ENCODE data around the gene CREB3L2.

Gene CREB3L2

DNA sequence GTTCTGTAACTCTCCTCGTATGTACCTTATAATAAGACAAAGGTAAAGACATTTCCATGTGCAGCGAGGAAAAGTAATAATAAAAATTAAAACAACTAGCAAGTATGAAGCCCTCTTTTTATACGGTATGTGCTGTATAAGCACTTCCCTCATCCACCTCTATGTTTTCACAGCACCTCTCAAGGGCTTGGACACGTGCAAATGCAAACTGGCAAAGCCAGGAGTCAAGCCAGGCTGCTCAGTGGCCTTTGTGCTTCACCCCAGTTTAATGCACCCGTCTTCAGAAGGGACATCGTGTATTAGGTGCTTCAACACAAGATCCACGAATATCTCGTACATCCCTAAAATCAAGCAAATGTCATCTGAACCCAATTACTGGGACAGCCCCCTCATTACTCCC, 153.8 kb downstream of the CREB3L2 start:
- DNase-seq (ENCODE audit: low read depth) = no peak
- TF ChIP-seq, protein P1, sequence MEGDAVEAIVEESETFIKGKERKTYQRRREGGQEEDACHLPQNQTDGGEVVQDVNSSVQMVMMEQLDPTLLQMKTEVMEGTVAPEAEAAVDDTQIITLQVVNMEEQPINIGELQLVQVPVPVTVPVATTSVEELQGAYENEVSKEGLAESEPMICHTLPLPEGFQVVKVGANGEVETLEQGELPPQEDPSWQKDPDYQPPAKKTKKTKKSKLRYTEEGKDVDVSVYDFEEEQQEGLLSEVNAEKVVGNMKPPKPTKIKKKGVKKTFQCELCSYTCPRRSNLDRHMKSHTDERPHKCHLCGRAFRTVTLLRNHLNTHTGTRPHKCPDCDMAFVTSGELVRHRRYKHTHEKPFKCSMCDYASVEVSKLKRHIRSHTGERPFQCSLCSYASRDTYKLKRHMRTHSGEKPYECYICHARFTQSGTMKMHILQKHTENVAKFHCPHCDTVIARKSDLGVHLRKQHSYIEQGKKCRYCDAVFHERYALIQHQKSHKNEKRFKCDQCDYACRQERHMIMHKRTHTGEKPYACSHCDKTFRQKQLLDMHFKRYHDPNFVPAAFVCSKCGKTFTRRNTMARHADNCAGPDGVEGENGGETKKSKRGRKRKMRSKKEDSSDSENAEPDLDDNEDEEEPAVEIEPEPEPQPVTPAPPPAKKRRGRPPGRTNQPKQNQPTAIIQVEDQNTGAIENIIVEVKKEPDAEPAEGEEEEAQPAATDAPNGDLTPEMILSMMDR (IDR thresholded peaks at IDR 0.05; ENCODE audit: low read length, missing control alignments) = no peak
- no peak overlapping the region for H3K4me3 ChIP-seq (replicated peaks; ENCODE audit: low read depth, low read length)

DNA sequence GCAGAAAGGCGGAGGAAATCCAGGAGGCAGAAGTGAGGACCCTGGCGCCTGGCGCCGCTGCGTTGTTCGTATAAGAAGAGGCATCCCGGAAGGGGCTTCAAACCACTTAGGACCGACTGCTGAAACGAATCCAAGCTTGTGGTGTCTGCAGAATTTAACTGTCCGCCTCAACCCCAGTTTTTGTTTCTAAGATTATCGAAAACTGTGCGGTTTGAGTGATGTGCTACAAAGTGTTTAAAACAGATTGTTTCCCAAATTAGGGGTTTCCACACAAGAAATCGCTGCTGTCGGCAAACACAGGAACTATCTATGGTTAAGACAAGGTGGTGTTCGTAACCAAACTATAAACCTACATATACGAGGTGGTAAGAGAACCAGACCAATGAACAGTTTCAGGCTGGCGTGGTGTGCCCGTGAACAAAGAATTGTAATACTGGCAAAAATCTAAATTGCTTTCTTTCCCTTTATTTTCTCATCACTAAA, 154.3 kb downstream of the CREB3L2 start:
- H3K4me3 ChIP-seq (replicated peaks; ENCODE audit: low read depth, low read length) = peak overlapping the region; percentile 43
- no peak for DNase-seq (ENCODE audit: low read depth)
- TF ChIP-seq, protein P1 (IDR thresholded peaks at IDR 0.05; ENCODE audit: low read length, missing control alignments) = no peak

DNA sequence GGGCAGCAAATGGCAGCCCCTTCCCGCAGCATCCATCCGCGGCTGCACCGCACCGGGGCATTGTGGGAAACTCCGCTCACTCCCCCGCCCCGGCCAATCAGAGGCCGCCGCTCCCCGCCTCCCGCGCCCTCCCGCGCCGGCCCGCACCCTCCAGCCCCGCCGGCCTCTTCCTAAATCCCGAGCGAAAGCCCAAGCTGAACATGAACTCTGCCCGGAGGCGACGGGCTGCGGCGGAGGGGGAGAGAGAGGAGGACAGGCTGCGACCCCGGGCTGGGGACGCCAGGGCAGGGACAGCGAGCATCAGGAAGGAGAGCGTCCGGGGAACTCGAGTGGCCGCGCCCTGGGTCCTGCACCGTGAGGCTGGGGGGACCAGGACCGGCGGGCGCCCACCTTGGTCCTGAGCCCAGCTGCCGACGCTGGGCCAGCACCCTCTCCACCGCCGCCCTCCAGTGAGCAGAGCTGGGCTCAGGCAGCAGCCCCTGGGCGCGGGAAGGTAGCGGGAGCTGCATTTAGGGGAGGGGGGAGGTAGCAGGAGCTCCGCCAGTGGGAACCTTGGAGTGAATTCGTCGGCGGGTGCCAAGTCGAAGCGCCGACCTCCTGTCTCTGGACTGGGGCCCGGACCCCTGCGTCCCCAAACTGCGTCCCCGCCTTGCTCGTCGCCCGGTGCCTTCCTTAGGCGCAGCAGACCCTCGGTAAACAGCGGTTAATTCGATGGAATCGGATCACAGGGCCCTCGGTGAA, 154.9 kb downstream of the CREB3L2 start, which contains the start of gene DGKI:
TSS of gene DGKI (minus strand) at position 148 of the 741 bp plus-strand sequence.
- H3K4me3 ChIP-seq (replicated peaks; ENCODE audit: low read depth, low read length) = peak within 1 kb of the TSS; percentile 43
- DNase-seq (ENCODE audit: low read depth) = no peak
- TF ChIP-seq, protein P1 (IDR thresholded peaks at IDR 0.05; ENCODE audit: low read length, missing control alignments) = no peak

DNA sequence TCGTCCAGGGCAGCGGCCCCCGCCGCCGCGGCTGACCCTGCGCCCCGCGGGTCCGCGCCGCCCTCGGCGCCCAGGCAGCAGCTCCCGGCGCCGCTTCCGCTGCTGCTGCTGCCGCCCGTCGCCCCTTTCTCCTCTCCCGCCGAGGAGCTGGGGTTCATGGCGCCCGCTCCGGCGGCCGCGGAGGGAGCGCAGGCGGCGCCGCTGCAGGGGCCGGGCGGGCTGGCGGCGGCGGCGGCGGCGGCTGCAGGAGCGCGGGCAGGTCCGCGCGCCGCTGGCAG, 155.4 kb downstream of the CREB3L2 start:
- TF ChIP-seq, protein P1 (IDR thresholded peaks at IDR 0.05; ENCODE audit: low read length, missing control alignments) = no peak
- DNase-seq (ENCODE audit: low read depth) = no peak
- H3K4me3 ChIP-seq (replicated peaks; ENCODE audit: low read depth, low read length) = peak overlapping the region; percentile 43

DNA sequence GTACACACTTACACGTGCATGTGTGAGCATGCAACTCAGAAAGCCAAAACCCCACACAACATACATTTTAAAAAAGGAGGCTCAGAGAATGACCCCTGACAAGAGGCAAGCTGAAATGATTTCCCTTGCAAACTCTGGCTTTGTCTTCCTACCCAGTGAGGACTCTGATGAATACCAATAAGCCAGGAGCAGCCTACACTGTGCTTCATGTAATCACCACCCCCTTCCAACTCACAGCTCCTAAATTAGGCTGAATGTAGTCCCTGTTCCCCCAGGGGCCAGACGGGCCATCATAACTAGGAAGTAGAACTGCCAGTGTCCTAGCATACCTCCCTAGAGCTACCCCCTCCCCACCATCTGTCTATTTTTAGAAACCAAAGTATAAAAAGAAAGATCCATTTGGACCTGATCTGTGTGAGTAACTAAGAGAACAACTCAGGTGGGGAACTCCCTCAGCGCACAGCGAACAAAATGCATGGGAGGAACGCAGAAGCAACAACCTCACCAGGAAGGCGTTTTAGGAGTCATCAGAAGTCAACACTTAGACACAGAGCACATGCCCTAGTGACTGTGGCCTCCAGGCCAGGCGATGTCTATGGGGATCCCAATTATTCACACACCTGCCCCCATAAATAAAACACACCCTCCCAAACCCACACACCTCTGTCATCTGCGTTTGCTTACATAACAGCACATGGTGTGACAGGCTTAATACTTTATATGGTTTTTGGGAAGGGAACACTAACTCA, 157.0 kb downstream of the CREB3L2 start:
- H3K4me3 ChIP-seq (replicated peaks; ENCODE audit: low read depth, low read length) = no peak overlapping the region
- DNase-seq (ENCODE audit: low read depth) = no peak
- TF ChIP-seq, protein P1 (IDR thresholded peaks at IDR 0.05; ENCODE audit: low read length, missing control alignments) = no peak

DNA sequence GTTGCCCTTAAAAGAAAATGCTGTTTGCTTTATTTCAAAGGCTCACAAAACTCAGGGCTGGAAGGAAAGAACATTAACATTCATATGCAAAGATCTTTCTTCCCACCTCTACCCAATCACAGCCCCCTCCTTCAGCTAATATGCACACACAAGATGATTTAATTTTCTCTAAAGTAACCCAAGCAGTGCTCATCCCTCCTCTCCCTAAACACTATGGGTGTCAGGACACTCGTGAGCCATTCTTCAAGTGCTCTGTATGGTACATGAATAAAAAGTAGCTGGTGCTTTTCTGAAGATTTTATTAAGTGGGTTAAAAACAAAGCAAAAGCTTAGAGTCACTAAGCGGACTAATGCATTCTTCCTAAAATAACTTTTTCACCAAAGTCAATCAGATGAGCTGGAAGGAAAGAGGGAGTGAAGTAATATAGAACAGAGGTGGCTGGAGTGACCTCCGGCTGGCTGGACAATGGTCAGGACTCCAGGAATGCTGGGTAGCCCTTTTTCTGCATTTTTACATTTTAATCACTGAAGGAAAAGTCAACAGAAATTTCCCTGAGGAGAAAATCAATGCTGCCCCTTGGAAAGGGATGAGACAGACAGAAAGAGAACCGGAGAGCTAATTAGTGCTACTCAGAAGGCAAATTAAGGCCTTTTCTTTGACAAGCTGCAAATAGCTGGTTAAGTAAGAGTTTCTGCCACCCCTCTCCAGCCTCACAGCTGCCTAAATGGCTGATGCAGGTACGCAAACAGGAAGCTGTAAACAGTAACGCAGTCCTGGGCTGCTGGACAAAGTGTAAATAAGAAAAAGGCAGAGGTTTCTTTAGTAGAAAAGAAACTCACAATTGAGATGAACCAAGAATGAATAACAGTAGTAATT, 161.7 kb downstream of the CREB3L2 start:
- TF ChIP-seq, protein P1 (IDR thresholded peaks at IDR 0.05; ENCODE audit: low read length, missing control alignments) = no peak
- H3K4me3 ChIP-seq (replicated peaks; ENCODE audit: low read depth, low read length) = no peak overlapping the region
- no peak for DNase-seq (ENCODE audit: low read depth)

Data from fibroblast of pulmonary artery (primary cell).